Testis (tissue), 2 donors: Measurements from ENCODE around the gene MYO3A.

ENCODE experiments used
- POLR2A ChIP-seq: fragments of 450-650 bp; IDR thresholded peaks from one replicate; pipeline ENCODE4 v1.6.1; 2017; ENCODE audit warnings: antibody characterized with exemption, mild to moderate bottlenecking, moderate library complexity
- TF ChIP-seq, protein P1 (sequence below), 3 experiments: fragments of 450-650 bp in 2 of 3; fragments of 200-600 bp in 1 of 3; sonication (generic) in 1 of 3; IDR thresholded peaks; one replicate each; pipeline ENCODE4 v1.5.1; 2016 to 2019; ENCODE audit warnings: antibody characterized with exemption in 3 of 3, mild to moderate bottlenecking in 2 of 3, moderate library complexity in 1 of 3

- TF ChIP-seq, protein P1, sequence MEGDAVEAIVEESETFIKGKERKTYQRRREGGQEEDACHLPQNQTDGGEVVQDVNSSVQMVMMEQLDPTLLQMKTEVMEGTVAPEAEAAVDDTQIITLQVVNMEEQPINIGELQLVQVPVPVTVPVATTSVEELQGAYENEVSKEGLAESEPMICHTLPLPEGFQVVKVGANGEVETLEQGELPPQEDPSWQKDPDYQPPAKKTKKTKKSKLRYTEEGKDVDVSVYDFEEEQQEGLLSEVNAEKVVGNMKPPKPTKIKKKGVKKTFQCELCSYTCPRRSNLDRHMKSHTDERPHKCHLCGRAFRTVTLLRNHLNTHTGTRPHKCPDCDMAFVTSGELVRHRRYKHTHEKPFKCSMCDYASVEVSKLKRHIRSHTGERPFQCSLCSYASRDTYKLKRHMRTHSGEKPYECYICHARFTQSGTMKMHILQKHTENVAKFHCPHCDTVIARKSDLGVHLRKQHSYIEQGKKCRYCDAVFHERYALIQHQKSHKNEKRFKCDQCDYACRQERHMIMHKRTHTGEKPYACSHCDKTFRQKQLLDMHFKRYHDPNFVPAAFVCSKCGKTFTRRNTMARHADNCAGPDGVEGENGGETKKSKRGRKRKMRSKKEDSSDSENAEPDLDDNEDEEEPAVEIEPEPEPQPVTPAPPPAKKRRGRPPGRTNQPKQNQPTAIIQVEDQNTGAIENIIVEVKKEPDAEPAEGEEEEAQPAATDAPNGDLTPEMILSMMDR (IDR thresholded peaks at IDR 0.05): no peak
- no peak for TF ChIP-seq POLR2A
These were observed 55.9 kb downstream of the MYO3A start for GRCh38 chr10:25989951-25990350.
